Suprapubic skin (tissue), 4 donors: ENCODE data around the gene CSMD2. TPM values are rescaled to one million over a fixed set of nuclear protein-coding genes. Genes with fewer than 3 reads are reported as not detected.

Source experiments
- DNase-seq, 2 donors: peaks; one replicate each; pipeline ENCODE4 v3.0.0-alpha.2; 2019; ENCODE audit warnings: low spot score in 2 of 2
- H3K27ac ChIP-seq: fragments of 200-600 bp; sonication (generic); one replicate; pipeline ENCODE4 v1.5.1; 2019
- H3K27me3 ChIP-seq: fragments of 200-600 bp; sonication (generic); one replicate; pipeline ENCODE4 v1.5.1; 2019
- H3K36me3 ChIP-seq: fragments of 200-600 bp; sonication (generic); one replicate; pipeline ENCODE4 v1.5.1; 2019
- H3K4me1 ChIP-seq: fragments of 200-600 bp; sonication (generic); one replicate; pipeline ENCODE4 v1.5.1; 2019
- H3K4me3 ChIP-seq: fragments of 200-600 bp; sonication (generic); one replicate; pipeline ENCODE4 v1.5.1; 2019; ENCODE audit warnings: mild to moderate bottlenecking
- H3K9me3 ChIP-seq: fragments of 200-600 bp; sonication (generic); one replicate; pipeline ENCODE4 v1.5.1; 2019
- EP300 ChIP-seq: sonication (generic); formaldehyde crosslinking; IDR thresholded peaks from one replicate; pipeline ENCODE4 v1.6.1; 2017; ENCODE audit warnings: antibody characterized with exemption
- POLR2A ChIP-seq, 2 donors: fragments of 450-650 bp; IDR thresholded peaks; one replicate each; pipeline ENCODE4 v1.6.1; 2017; ENCODE audit warnings: antibody characterized with exemption in 2 of 2, mild to moderate bottlenecking in 2 of 2, moderate library complexity in 2 of 2
- POLR2AphosphoS5 ChIP-seq, 3 donors: sonication (generic); formaldehyde crosslinking; IDR thresholded peaks; one replicate each; pipeline ENCODE4 v1.6.1; 2017; ENCODE audit warnings: antibody characterized with exemption in 3 of 3
- WGBS: methylation state at CpG from one replicate; pipeline ENCODE4 v1.1.5; 2018; 5-methylcytosine and 5-hydroxymethylcytosine counted together
- total RNA-seq, 4 donors: library from RNA; depleted of rRNA; stranded (reverse); fragments of >200 nt; gene quantifications; one replicate each; pipeline ENCODE4 v1.1.0, GENCODE V29; 2016
- TF ChIP-seq, protein P1 (sequence below), 2 donors: fragments of 200-600 bp in 1 of 2; fragments of 450-650 bp in 1 of 2; sonication (generic) in 1 of 2; IDR thresholded peaks; one replicate each; pipeline ENCODE4 v1.5.1; 2016 to 2019; ENCODE audit warnings: antibody characterized with exemption in 2 of 2, mild to moderate bottlenecking in 1 of 2, moderate library complexity in 1 of 2

CSMD2 gene
- total RNA-seq, 4 donors from 2014 or later: 0.08 to 0.55 (median 0.13) TPM

DNA sequence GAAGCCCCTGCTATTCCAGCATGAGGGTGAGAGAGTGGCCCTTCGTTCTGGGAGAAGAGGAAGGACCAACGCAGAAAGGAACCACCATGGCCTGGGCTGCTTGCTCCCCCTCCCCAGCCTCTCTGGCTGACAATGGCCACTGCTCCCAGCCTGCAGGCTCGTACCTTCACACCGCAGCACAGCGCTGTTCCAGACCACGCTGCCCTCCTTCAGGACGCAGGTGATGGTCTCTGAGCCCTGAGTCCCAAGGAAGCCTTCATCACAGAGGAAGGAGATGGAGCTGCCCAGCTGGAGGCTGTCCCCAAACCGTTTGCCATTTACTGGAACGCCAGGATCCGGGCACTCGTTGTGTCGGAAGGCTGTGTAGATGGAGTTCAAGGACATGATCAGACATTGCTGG lies 426.1 kb downstream of the CSMD2 start:
- Histone ChIP-seq H3K4me1 (no peaks in the 10 kb centered on the region), H3K36me3 (no peaks in the 10 kb centered on the region), H3K9me3 (no peaks in the 10 kb centered on the region), H3K27me3 (peaks cover 2% of the 10 kb centered on the region), H3K27ac (no peak overlapping the region), H3K4me3 (no peak overlapping the region)
- TF ChIP-seq, protein P1, sequence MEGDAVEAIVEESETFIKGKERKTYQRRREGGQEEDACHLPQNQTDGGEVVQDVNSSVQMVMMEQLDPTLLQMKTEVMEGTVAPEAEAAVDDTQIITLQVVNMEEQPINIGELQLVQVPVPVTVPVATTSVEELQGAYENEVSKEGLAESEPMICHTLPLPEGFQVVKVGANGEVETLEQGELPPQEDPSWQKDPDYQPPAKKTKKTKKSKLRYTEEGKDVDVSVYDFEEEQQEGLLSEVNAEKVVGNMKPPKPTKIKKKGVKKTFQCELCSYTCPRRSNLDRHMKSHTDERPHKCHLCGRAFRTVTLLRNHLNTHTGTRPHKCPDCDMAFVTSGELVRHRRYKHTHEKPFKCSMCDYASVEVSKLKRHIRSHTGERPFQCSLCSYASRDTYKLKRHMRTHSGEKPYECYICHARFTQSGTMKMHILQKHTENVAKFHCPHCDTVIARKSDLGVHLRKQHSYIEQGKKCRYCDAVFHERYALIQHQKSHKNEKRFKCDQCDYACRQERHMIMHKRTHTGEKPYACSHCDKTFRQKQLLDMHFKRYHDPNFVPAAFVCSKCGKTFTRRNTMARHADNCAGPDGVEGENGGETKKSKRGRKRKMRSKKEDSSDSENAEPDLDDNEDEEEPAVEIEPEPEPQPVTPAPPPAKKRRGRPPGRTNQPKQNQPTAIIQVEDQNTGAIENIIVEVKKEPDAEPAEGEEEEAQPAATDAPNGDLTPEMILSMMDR (IDR thresholded peaks at IDR 0.05): no peak
- TF ChIP-seq POLR2AphosphoS5 (IDR thresholded peaks at IDR 0.05) (no peak), POLR2A (IDR thresholded peaks at IDR 0.05) (no peak), EP300 (no peak)
- no peak for DNase-seq
- WGBS: 90% methylated on average over 9 of the region's 12 CpGs

DNA sequence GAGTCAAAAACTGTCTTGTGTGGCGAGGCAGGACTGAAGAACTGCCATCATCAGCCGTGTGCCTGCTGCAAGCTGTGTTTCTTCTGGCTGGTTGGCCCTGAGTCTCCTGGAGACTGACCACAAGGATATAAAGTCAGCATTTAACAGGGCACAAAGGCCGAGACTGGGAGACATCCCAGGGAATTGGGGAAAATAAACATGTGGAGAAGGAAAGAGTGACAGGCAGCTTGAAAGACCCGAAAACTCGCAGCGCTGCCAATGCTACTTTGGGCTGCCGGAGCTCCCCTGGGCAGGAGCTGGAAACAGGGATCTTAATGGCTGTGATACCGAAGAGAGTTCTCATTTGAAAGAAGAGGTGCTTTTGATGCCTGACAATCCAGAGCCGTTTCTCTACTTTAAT lies 426.5 kb downstream of the CSMD2 start:
- no peak overlapping the region for H3K4me3 ChIP-seq
- H3K36me3 ChIP-seq: no peaks in the 10 kb centered on the region
- 80% methylated on average over 9 of the region's 9 CpGs for WGBS
- no peak for DNase-seq
- peaks cover 2% of the 10 kb centered on the region for H3K27me3 ChIP-seq
- no peak overlapping the region for H3K27ac ChIP-seq
- H3K9me3 ChIP-seq: no peaks in the 10 kb centered on the region
- no peaks in the 10 kb centered on the region for H3K4me1 ChIP-seq
- TF ChIP-seq POLR2AphosphoS5 (IDR thresholded peaks at IDR 0.05) (no peak), POLR2A (IDR thresholded peaks at IDR 0.05) (no peak), EP300 (no peak)
- TF ChIP-seq, protein P1 (IDR thresholded peaks at IDR 0.05): no peak

DNA sequence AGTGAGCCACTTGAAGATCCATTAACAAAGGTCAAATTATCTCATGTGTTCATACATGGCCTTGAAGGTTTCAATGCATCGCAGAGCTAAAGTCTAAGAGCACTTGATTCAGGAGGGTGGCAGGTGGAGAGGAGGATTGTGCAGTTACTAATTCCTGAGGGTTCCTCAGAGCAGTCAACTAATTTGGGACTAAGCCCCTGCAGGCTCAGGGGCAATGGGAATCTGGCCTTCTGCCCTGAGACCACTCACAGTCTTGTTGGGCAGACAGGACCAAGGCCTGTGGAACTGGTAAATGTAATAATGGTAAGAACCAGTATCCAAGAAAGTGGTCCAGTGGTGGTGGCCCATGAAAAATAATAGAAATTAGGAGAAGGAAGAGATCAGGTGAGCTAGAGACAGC lies 428.5 kb downstream of the CSMD2 start:
- TF ChIP-seq, protein P1 (IDR thresholded peaks at IDR 0.05): no peak
- TF ChIP-seq POLR2AphosphoS5 (IDR thresholded peaks at IDR 0.05) (no peak), EP300 (no peak)
- Histone ChIP-seq H3K36me3 (no peaks in the 10 kb centered on the region), H3K27me3 (peaks cover 2% of the 10 kb centered on the region), H3K4me1 (no peaks in the 10 kb centered on the region), H3K27ac (no peak overlapping the region), H3K9me3 (no peaks in the 10 kb centered on the region), H3K4me3 (no peak overlapping the region)
- DNase-seq: no peak
- WGBS: 90% methylated on average over 1 of the region's 1 CpG

DNA sequence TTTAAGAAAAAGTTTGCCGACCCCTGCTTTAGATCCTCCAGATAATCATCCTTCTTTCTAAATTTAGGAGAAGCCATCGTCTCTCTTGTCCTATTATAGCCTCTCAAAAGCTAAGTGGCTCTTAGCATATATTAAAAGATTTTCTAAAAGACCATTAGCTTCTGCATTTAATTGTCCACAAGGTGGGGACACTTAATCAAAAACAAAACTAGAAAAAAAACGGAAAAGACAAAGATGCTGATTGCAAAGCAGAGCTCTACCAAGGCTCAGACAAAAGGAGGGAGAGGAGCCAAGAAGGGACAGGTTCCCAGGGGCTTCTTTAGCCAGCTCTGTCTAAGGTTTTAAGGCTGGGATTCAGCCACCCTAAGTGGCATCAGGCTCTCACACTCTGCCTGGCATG lies 429.4 kb downstream of the CSMD2 start:
- WGBS: 14% methylated on average over 3 of the region's 3 CpGs

GRCh38 chr1:33727310-33727709 lies 437.7 kb downstream of the CSMD2 start:
- no peaks in the 10 kb centered on the region for H3K36me3 ChIP-seq
- H3K27ac ChIP-seq: no peak overlapping the region
- H3K4me1 ChIP-seq: no peaks in the 10 kb centered on the region
- no peaks in the 10 kb centered on the region for H3K9me3 ChIP-seq
- no peak overlapping the region for H3K4me3 ChIP-seq
- no peaks in the 10 kb centered on the region for H3K27me3 ChIP-seq
- no peak for TF ChIP-seq POLR2A (IDR thresholded peaks at IDR 0.05)
- TF ChIP-seq, protein P1 (IDR thresholded peaks at IDR 0.05): no peak
- TF ChIP-seq POLR2AphosphoS5 (IDR thresholded peaks at IDR 0.05): no peak
- TF ChIP-seq EP300: no peak
- 59% methylated on average over 3 of the region's 3 CpGs for WGBS
- no peak for DNase-seq

More for the DNA sequence above, 429.4 kb downstream of the CSMD2 start:
- Histone ChIP-seq H3K36me3 (no peaks in the 10 kb centered on the region), H3K4me1 (no peaks in the 10 kb centered on the region), H3K27me3 (peaks cover 2% of the 10 kb centered on the region), H3K9me3 (no peaks in the 10 kb centered on the region), H3K27ac (no peak overlapping the region), H3K4me3 (no peak overlapping the region)
- no peak for DNase-seq
- TF ChIP-seq, protein P1 (IDR thresholded peaks at IDR 0.05): no peak
- TF ChIP-seq POLR2AphosphoS5 (IDR thresholded peaks at IDR 0.05) (no peak), EP300 (no peak), POLR2A (IDR thresholded peaks at IDR 0.05) (no peak)
